ES-I3 (cell line): ENCODE data around the gene KIR3DL3.
"Not testable (repeated sequence)": the region's sequence is repeated elsewhere in the genome, so short reads cannot be mapped to it uniquely, and the experiment has no call there.

Source experiments
- H3K36me3 ChIP-seq: 2 replicates; pipeline ENCODE4 v1.6.1; 2013; ENCODE audit warnings: mild to moderate bottlenecking, low read length, control low read depth, moderate library complexity; ENCODE audit not compliant: insufficient read depth
- H3K4me1 ChIP-seq: 2 replicates; pipeline ENCODE4 v1.6.1; 2013; ENCODE audit warnings: mild to moderate bottlenecking, control low read depth, low read length; ENCODE audit not compliant: insufficient read depth
- H3K9ac ChIP-seq: 2 replicates; pipeline ENCODE4 v1.6.1; 2013; ENCODE audit warnings: low read depth, mild to moderate bottlenecking, low read length, moderate library complexity
- H3K9me3 ChIP-seq: 2 replicates; pipeline ENCODE4 v1.6.1; 2013; ENCODE audit warnings: mild to moderate bottlenecking, low read length, moderate library complexity; ENCODE audit not compliant: control insufficient read depth, insufficient read depth

The KIR3DL3 gene

GRCh38 chr19:54724142-54724541 is at the start of gene KIR3DL3:
KIR3DL3 (plus strand) TSS chr19:54724442; CDS start chr19:54724497, 55 bp downstream.
- H3K9me3 ChIP-seq, result peaks cover 3% of the 10 kb centered on the region; the same call in 1 of the 2 replicates
- no peaks in the 10 kb centered on the region for H3K36me3 ChIP-seq
- no peak within 1 kb of the TSS for H3K9ac ChIP-seq
- no peaks in the 10 kb centered on the region for H3K4me1 ChIP-seq

GRCh38 chr19:54676210-54676834 is 47.9 kb upstream of the KIR3DL3 start:
- not testable (repeated sequence) for H3K4me1 ChIP-seq, H3K9ac ChIP-seq, H3K36me3 ChIP-seq, H3K9me3 ChIP-seq

- Histone ChIP-seq H3K9me3 (no peaks in the 10 kb centered on the region), H3K36me3 (no peaks in the 10 kb centered on the region), H3K9ac (no peak overlapping the region), H3K4me1 (peaks cover 3% of the 10 kb centered on the region; the same call in 1 of the 2 replicates)
Observed at GRCh38 chr19:54677217-54677616, 47.0 kb upstream of the KIR3DL3 start.

GRCh38 chr19:54681596-54681995 is 42.6 kb upstream of the KIR3DL3 start:
- not testable (repeated sequence) for H3K9me3 ChIP-seq

GRCh38 chr19:54682306-54682856 is 41.9 kb upstream of the KIR3DL3 start:
- no peaks in the 10 kb centered on the region for H3K36me3 ChIP-seq
- peaks cover 2% of the 10 kb centered on the region; the same call in 1 of the 2 replicates for H3K4me1 ChIP-seq
- no peak overlapping the region for H3K9ac ChIP-seq
- no peaks in the 10 kb centered on the region for H3K9me3 ChIP-seq

More at GRCh38 chr19:54681596-54681995, 42.6 kb upstream of the KIR3DL3 start:
- H3K9ac ChIP-seq, H3K36me3 ChIP-seq, H3K4me1 ChIP-seq: not testable (repeated sequence)

GRCh38 chr19:54684527-54684926 is 39.7 kb upstream of the KIR3DL3 start:
- Histone ChIP-seq H3K9me3 (no peaks in the 10 kb centered on the region), H3K9ac (no peak overlapping the region), H3K36me3 (no peaks in the 10 kb centered on the region), H3K4me1 (no peaks in the 10 kb centered on the region)

GRCh38 chr19:54691582-54692297 is 32.5 kb upstream of the KIR3DL3 start:
- Histone ChIP-seq H3K9me3 (no peaks in the 10 kb centered on the region), H3K4me1 (no peaks in the 10 kb centered on the region), H3K9ac (no peak overlapping the region), H3K36me3 (no peaks in the 10 kb centered on the region)

GRCh38 chr19:54692298-54692615 is 32.0 kb upstream of the KIR3DL3 start:
- H3K9me3 ChIP-seq, result no peaks in the 10 kb centered on the region
- no peaks in the 10 kb centered on the region for H3K36me3 ChIP-seq
- H3K9ac ChIP-seq, result no peak overlapping the region

GRCh38 chr19:54694648-54695047 is 29.6 kb upstream of the KIR3DL3 start:
- Histone ChIP-seq H3K9me3 (no peaks in the 10 kb centered on the region), H3K4me1 (no peaks in the 10 kb centered on the region), H3K9ac (no peak overlapping the region), H3K36me3 (no peaks in the 10 kb centered on the region)

More at GRCh38 chr19:54692298-54692615, 32.0 kb upstream of the KIR3DL3 start:
- no peaks in the 10 kb centered on the region for H3K4me1 ChIP-seq

- H3K9ac ChIP-seq, result no peak overlapping the region
Observed at GRCh38 chr19:54696117-54696548, 28.1 kb upstream of the KIR3DL3 start.

GRCh38 chr19:54696766-54697165 is 27.5 kb upstream of the KIR3DL3 start:
- H3K36me3 ChIP-seq, result no peaks in the 10 kb centered on the region
- H3K9me3 ChIP-seq, result no peaks in the 10 kb centered on the region
- H3K9ac ChIP-seq, result no peak overlapping the region
- H3K4me1 ChIP-seq, result no peaks in the 10 kb centered on the region

More at GRCh38 chr19:54696117-54696548, 28.1 kb upstream of the KIR3DL3 start:
- H3K36me3 ChIP-seq, result no peaks in the 10 kb centered on the region
- H3K4me1 ChIP-seq, result no peaks in the 10 kb centered on the region
- no peaks in the 10 kb centered on the region for H3K9me3 ChIP-seq

- not testable (repeated sequence) for H3K4me1 ChIP-seq, H3K9ac ChIP-seq, H3K36me3 ChIP-seq, H3K9me3 ChIP-seq
Observed at GRCh38 chr19:54697716-54698115, 26.5 kb upstream of the KIR3DL3 start.

- Histone ChIP-seq H3K4me1 (no peaks in the 10 kb centered on the region), H3K9me3 (peaks cover 8% of the 10 kb centered on the region; the same call in 1 of the 2 replicates), H3K9ac (no peak overlapping the region), H3K36me3 (no peaks in the 10 kb centered on the region)
Observed at GRCh38 chr19:54704928-54705327, 19.3 kb upstream of the KIR3DL3 start.

GRCh38 chr19:54707962-54708361 is 16.3 kb upstream of the KIR3DL3 start:
- H3K36me3 ChIP-seq, result no peaks in the 10 kb centered on the region
- no peak overlapping the region for H3K9ac ChIP-seq
- no peaks in the 10 kb centered on the region for H3K4me1 ChIP-seq
- peaks cover 8% of the 10 kb centered on the region; the same call in 1 of the 2 replicates for H3K9me3 ChIP-seq

- H3K36me3 ChIP-seq, result no peaks in the 10 kb centered on the region
- H3K9me3 ChIP-seq, result peaks cover 6% of the 10 kb centered on the region; the same call in 1 of the 2 replicates
- H3K4me1 ChIP-seq, result no peaks in the 10 kb centered on the region
- H3K9ac ChIP-seq, result no peak overlapping the region
Observed at GRCh38 chr19:54708781-54709180, 15.5 kb upstream of the KIR3DL3 start.
